Nephron progenitor cell (in vitro differentiated cells): ENCODE measurements around the gene TCERG1.

Experiments used
- DNase-seq: peaks from one replicate; pipeline ENCODE4 v3.0.0; 2021
- H3K27ac Mint-ChIP-seq: 2 replicates; pipeline ENCODE4 v1.8.0; 2021; ENCODE audit warnings: mild to moderate bottlenecking, moderate library complexity, mixed read lengths
- H3K27me3 Mint-ChIP-seq: 2 replicates; pipeline ENCODE4 v1.8.0; 2021; ENCODE audit warnings: mild to moderate bottlenecking, low read depth, mixed read lengths; ENCODE audit not compliant: poor library complexity
- H3K36me3 Mint-ChIP-seq: 2 replicates; pipeline ENCODE4 v1.8.0; 2021; ENCODE audit warnings: low read depth, mixed read lengths
- H3K4me1 Mint-ChIP-seq: 2 replicates; pipeline ENCODE4 v1.8.0; 2021; ENCODE audit warnings: mixed read lengths
- H3K4me3 Mint-ChIP-seq: 2 replicates; pipeline ENCODE4 v1.8.0; 2021; ENCODE audit warnings: mild to moderate bottlenecking, moderate library complexity, mixed read lengths
- H3K9me3 Mint-ChIP-seq: 2 replicates; pipeline ENCODE4 v1.8.0; 2021; ENCODE audit warnings: mild to moderate bottlenecking, moderate library complexity, mixed read lengths
- CTCF ChIP-seq: fragments of 200-600 bp; sonication (generic); IDR thresholded peaks from 2 replicates; pipeline ENCODE4 v1.5.0; 2021; ENCODE audit warnings: antibody characterized with exemption

Gene TCERG1

GRCh38 chr5:146457431-146457830 lies 10.3 kb downstream of the TCERG1 start:
- no peaks in the 10 kb centered on the region for H3K4me1 Mint-ChIP-seq
- no peak overlapping the region for H3K4me3 Mint-ChIP-seq
- H3K27ac Mint-ChIP-seq = no peak overlapping the region
- no peaks in the 10 kb centered on the region for H3K9me3 Mint-ChIP-seq
- TF ChIP-seq CTCF = no peak
- no peak for DNase-seq
- H3K36me3 Mint-ChIP-seq = peaks cover 64% of the 10 kb centered on the region
- H3K27me3 Mint-ChIP-seq = no peaks in the 10 kb centered on the region

- Mint-ChIP-seq H3K36me3 (peaks cover 69% of the 10 kb centered on the region), H3K9me3 (no peaks in the 10 kb centered on the region), H3K4me3 (no peak overlapping the region), H3K27ac (no peak overlapping the region), H3K27me3 (no peaks in the 10 kb centered on the region), H3K4me1 (no peaks in the 10 kb centered on the region)
- no peak for DNase-seq
- TF ChIP-seq CTCF = no peak
Measured at GRCh38 chr5:146458894-146459293, 11.8 kb downstream of the TCERG1 start.

- H3K27me3 Mint-ChIP-seq = no peaks in the 10 kb centered on the region
- no peak for TF ChIP-seq CTCF
- H3K4me1 Mint-ChIP-seq = no peaks in the 10 kb centered on the region
- H3K4me3 Mint-ChIP-seq = no peak overlapping the region
- H3K27ac Mint-ChIP-seq = no peak overlapping the region
- DNase-seq = no peak
- peaks cover 63% of the 10 kb centered on the region for H3K36me3 Mint-ChIP-seq
- H3K9me3 Mint-ChIP-seq = no peaks in the 10 kb centered on the region
Measured at GRCh38 chr5:146461319-146461718, 14.2 kb downstream of the TCERG1 start.

- Mint-ChIP-seq H3K4me3 (no peak overlapping the region), H3K9me3 (no peaks in the 10 kb centered on the region)
Measured at GRCh38 chr5:146463446-146463845, 16.3 kb downstream of the TCERG1 start.

GRCh38 chr5:146466521-146467349 lies 19.6 kb downstream of the TCERG1 start:
- no peaks in the 10 kb centered on the region for H3K9me3 Mint-ChIP-seq
- no peak overlapping the region for H3K4me3 Mint-ChIP-seq
- H3K27ac Mint-ChIP-seq = no peak overlapping the region
- TF ChIP-seq CTCF = peak; percentile 12
- peaks cover 59% of the 10 kb centered on the region for H3K36me3 Mint-ChIP-seq
- H3K4me1 Mint-ChIP-seq = no peaks in the 10 kb centered on the region
- DNase-seq = no peak
- H3K27me3 Mint-ChIP-seq = no peaks in the 10 kb centered on the region

More at GRCh38 chr5:146463446-146463845, 16.3 kb downstream of the TCERG1 start:
- Mint-ChIP-seq H3K36me3 (peaks cover 53% of the 10 kb centered on the region), H3K27ac (peak overlapping the region; percentile 24), H3K4me1 (no peaks in the 10 kb centered on the region), H3K27me3 (no peaks in the 10 kb centered on the region)
- no peak for DNase-seq
- no peak for TF ChIP-seq CTCF

GRCh38 chr5:146467760-146468159 lies 20.6 kb downstream of the TCERG1 start:
- Mint-ChIP-seq H3K36me3 (peaks cover 65% of the 10 kb centered on the region), H3K4me3 (no peak overlapping the region), H3K4me1 (no peaks in the 10 kb centered on the region), H3K27ac (peak overlapping the region; percentile 60), H3K27me3 (no peaks in the 10 kb centered on the region), H3K9me3 (no peaks in the 10 kb centered on the region)
- TF ChIP-seq CTCF = no peak
- no peak for DNase-seq
